GM18526 (cell line): ENCODE measurements around the gene CDRT4.

ENCODE experiments used
- POLR2A ChIP-seq: IDR thresholded peaks from 3 replicates; pipeline ENCODE4 v1.6.1; 2011; ENCODE audit not compliant: insufficient read length; ENCODE audit errors: extremely low read depth

CDRT4 gene

GRCh38 chr17:15451680-15452079 is 15.7 kb downstream of the CDRT4 start:
- no peak for TF ChIP-seq POLR2A

- no peak for TF ChIP-seq POLR2A
Measured at GRCh38 chr17:15448580-15448956, 18.9 kb downstream of the CDRT4 start.

- no peak for TF ChIP-seq POLR2A
Measured at GRCh38 chr17:15447928-15448579, 19.4 kb downstream of the CDRT4 start.

GRCh38 chr17:15446036-15446435 is 21.4 kb downstream of the CDRT4 start:
- TF ChIP-seq POLR2A: no peak

- TF ChIP-seq POLR2A: no peak
Measured at GRCh38 chr17:15444805-15445204, 22.6 kb downstream of the CDRT4 start.

GRCh38 chr17:15442311-15443180 is 24.9 kb downstream of the CDRT4 start:
- no peak for TF ChIP-seq POLR2A

- no peak for TF ChIP-seq POLR2A
Measured at GRCh38 chr17:15441315-15441714, 26.1 kb downstream of the CDRT4 start.

GRCh38 chr17:15440347-15440746 is 27.1 kb downstream of the CDRT4 start:
- no peak for TF ChIP-seq POLR2A

- TF ChIP-seq POLR2A: no peak
Measured at GRCh38 chr17:15438491-15439105, 28.8 kb downstream of the CDRT4 start.

GRCh38 chr17:15437303-15437635 is 30.2 kb downstream of the CDRT4 start:
- no peak for TF ChIP-seq POLR2A

GRCh38 chr17:15436473-15437302 is 30.7 kb downstream of the CDRT4 start:
- no peak for TF ChIP-seq POLR2A

GRCh38 chr17:15434956-15435355 is 32.5 kb downstream of the CDRT4 start:
- TF ChIP-seq POLR2A: no peak

GRCh38 chr17:15432807-15433611 is 34.4 kb downstream of the CDRT4 start:
- TF ChIP-seq POLR2A: no peak

- TF ChIP-seq POLR2A: no peak
Measured at GRCh38 chr17:15431766-15432165, 35.7 kb downstream of the CDRT4 start.
